NCI-H1048 (cell line): ENCODE results near the gene MEAK7.
"Not testable (repeated sequence)": the region's sequence is repeated elsewhere in the genome, so short reads cannot be mapped to it uniquely, and the experiment has no call there.

Experiments
- DNase-seq: peaks from one replicate; lab custom pipeline; 2025; lab: John Stamatoyannopoulos, UW

Gene MEAK7

GRCh38 chr16:84532855-84533486, 28.5 kb upstream of the MEAK7 start:
- DNase-seq, result no peak

- no peak for DNase-seq
Measured at GRCh38 chr16:84532291-84532724, 27.8 kb upstream of the MEAK7 start.

- DNase-seq, result no peak
Measured at GRCh38 chr16:84531671-84532111, 27.2 kb upstream of the MEAK7 start.

GRCh38 chr16:84530590-84530989, 26.1 kb upstream of the MEAK7 start:
- DNase-seq, result no peak

GRCh38 chr16:84529607-84530006, 25.1 kb upstream of the MEAK7 start:
- DNase-seq, result no peak

GRCh38 chr16:84528322-84528721, 23.9 kb upstream of the MEAK7 start:
- DNase-seq, result no peak

GRCh38 chr16:84527532-84528269, 23.2 kb upstream of the MEAK7 start:
- DNase-seq, result no peak

- no peak for DNase-seq
Measured at GRCh38 chr16:84526794-84527531, 22.5 kb upstream of the MEAK7 start.

- DNase-seq, result not testable (repeated sequence)
Measured at GRCh38 chr16:84524941-84525581, 20.6 kb upstream of the MEAK7 start.

- DNase-seq, result no peak
Measured at GRCh38 chr16:84524346-84524920, 20.0 kb upstream of the MEAK7 start.

GRCh38 chr16:84521497-84521770, 17.0 kb upstream of the MEAK7 start:
- DNase-seq, result no peak

GRCh38 chr16:84520725-84521496, 16.5 kb upstream of the MEAK7 start:
- no peak for DNase-seq

GRCh38 chr16:84519855-84520254, 15.4 kb upstream of the MEAK7 start:
- DNase-seq, result no peak

GRCh38 chr16:84518804-84519341, 14.4 kb upstream of the MEAK7 start:
- no peak for DNase-seq

GRCh38 chr16:84518220-84518619, 13.8 kb upstream of the MEAK7 start:
- DNase-seq, result not testable (repeated sequence)

- DNase-seq, result no peak
Measured at GRCh38 chr16:84517366-84517765, 12.9 kb upstream of the MEAK7 start.

- DNase-seq, result no peak
Measured at GRCh38 chr16:84514874-84515835, 10.7 kb upstream of the MEAK7 start.

GRCh38 chr16:84514295-84514873, 9.9 kb upstream of the MEAK7 start:
- DNase-seq, result no peak

GRCh38 chr16:84513666-84514065, 9.2 kb upstream of the MEAK7 start:
- DNase-seq, result no peak

- no peak for DNase-seq
Measured at GRCh38 chr16:84513123-84513522, 8.7 kb upstream of the MEAK7 start.
